Activated CD4-positive, alpha-beta T cell treated with anti-CD3 and anti-CD28 coated beads for 48 hours (primary cell): ENCODE data around the gene NEMP1.
A peak's percentile ranks its signal among the peaks of the same experiment; 100 is the strongest.
"Not testable (repeated sequence)": the region's sequence is repeated elsewhere in the genome, so short reads cannot be mapped to it uniquely, and the experiment has no call there.

ENCODE experiments used
- DNase-seq: peaks from one replicate; pipeline ENCODE4 v3.0.0-alpha.2; 2020

Gene NEMP1

DNA sequence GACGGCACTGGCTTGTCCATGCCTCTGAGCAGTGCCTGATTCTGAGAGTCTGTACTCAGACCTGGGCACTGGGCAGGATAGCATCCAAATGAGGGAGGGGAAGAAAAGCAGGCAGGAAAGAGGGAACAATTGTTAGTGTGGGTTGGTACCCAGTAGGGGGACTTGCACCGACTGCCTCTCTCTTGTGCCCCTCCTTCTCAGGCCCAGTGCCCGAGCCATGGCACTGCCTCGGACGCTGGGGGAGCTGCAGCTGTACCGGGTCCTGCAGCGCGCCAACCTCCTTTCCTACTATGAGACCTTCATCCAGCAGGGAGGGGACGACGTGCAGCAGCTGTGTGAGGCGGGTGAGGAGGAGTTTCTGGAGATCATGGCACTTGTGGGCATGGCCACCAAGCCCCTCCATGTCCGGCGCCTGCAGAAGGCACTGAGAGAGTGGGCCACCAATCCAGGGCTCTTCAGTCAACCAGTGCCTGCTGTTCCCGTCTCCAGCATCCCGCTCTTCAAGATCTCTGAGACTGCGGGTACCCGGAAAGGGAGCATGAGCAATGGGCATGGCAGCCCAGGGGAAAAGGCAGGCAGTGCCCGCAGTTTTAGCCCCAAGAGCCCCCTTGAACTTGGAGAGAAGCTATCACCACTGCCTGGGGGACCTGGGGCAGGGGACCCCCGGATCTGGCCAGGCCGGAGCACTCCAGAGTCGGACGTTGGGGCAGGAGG lies 12.5 kb upstream of the NEMP1 start:
- no peak for DNase-seq

- no peak for DNase-seq
Observed at GRCh38 chr12:57090490-57090889, 11.9 kb upstream of the NEMP1 start.

DNA sequence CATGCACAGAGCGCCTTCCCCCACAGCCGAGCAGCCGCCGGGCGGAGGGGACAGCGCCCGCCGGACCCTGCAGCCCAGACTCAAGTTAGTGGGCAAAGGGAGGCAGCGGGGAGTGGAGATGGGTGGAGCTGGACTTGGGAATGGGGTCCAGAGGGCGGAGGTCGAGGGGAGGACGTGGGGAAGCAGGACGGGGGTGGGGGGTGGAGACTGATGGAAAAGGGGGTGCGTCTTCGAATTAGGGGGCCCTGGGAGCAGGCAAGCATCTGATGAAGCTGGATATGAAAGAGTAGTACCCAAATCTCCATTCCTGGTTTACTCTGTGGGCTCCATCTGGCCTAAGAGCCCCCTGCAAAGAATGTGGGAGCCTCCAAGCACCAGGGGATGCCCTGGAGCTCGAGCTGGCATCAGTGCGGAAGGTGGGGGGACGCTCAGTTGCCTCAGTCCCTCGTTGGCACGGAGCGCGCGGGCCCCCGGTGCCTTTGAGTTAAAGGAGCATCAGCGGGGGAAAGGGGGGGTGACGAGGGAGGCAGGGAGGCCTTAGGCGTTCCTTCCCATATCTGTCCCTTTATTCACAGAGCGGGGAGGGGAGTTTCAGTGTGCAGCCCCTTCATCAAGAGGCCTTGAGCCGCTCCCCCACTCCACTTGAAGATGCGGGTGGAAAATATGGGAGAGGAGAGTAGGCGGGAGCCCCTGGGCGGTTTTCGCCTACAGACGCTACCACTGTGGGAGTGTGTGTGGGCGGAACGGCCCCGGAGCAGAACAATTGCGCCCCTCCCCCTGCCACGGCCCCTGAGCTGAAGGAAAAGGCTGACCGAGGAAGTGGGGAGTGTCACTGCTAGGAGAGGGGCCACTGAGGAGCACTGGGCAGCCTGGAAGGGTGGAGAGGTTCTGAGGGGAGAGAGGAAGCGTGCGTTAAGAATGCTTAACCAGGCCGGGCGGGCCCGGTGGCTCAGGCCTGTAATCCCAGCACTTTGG lies 11.0 kb upstream of the NEMP1 start:
- peak; percentile 68 for DNase-seq

- DNase-seq: peak; percentile 90
Observed at GRCh38 chr12:57088354-57089270, 10.0 kb upstream of the NEMP1 start, which contains the start of gene NAB2. NAB2 (plus strand) TSS chr12:57089114; CDS start chr12:57089272, 158 bp downstream.

DNA sequence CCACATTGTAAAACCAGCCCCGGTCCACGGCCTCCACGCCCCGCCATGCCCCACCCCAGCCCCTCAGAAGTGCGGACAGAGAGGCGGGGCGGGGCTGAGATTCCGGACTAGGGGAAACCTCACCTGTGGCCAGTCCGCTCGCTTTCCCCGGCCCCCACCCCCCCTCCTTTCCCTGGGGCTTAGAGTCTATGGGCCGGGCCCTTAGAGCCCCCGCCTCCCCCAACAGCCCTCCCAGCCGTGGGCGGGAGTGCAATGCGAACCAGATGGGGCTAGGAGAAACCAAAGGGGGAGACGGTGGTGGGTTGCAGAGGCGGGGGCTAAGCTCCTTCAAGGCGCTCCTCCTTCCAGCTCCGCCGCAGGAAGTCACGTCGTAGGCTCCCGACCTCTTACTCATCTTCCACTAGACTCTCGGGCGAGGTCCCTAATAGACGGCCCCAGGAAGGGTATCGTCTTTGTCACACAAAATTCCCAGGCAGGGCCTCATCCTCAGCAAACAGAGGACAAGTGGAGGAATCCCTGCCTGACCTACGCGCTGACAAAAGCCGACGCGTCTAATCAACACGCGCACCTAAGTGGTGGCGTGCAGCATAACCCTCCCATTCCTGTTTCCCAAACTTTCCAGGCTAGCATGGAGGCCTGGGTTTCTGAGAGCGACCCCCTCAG lies 9.2 kb upstream of the NEMP1 start:
- DNase-seq: peak; percentile 89

DNA sequence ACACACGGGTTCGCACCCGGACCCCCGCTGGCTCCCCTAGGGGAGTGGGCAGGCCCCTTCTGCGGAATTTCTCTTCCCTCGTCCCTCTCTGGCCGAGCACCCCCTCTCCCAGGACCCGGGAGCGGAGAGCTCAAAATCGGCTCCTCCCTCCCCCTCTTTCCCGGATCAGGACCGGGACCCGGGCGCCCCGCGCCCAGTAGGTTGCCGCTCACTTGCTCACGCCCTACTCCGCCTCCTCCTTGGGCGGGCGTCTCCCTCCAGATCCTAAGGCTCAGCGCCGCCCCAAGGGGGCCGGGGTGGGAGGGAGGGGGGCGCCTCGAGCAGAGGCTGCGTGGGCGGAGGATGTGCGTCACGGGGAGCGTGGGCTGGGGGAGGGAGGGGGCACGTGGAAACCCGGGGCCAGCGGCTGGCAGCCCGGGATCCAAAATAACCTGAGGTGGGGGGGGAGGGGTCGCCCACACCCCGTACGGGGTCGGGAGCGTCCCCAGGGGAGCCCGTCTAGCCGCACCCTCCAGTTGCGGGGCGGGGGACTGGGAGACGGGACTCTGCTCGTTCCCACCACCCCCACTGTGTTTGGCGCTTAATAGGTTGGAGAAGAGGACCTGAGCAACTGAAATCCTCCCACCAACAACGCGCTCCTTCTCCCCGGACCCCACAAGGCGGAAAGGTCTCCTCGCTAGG lies 8.6 kb upstream of the NEMP1 start:
- DNase-seq: peak; percentile 94

- DNase-seq: peak; percentile 58
Observed at GRCh38 chr12:57086493-57087009, 8.0 kb upstream of the NEMP1 start.

DNA sequence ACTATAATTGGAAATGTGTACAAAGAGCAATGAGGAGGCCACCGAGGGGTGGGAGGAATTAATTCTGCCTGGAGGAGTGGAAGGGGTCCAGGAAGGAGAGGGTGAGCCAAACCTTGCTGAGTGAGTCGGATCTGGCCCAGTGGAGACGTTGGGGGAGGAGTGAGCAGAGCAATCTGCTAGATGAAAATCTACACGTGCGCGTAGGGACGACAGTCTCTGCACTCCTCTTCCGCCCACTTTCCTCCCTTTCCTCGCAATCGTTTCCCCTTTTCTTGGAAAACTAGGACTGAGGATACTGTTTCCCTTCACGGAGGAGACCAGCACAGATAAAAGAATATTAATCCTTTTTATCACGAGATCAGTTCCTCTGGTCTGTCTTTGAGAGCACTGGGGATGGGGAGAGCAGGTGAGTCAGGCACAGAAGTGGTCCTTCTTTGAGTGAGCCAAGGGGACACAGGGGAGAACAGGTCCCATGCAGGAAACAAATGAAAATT lies 7.5 kb upstream of the NEMP1 start:
- DNase-seq: peak; percentile 66

DNA sequence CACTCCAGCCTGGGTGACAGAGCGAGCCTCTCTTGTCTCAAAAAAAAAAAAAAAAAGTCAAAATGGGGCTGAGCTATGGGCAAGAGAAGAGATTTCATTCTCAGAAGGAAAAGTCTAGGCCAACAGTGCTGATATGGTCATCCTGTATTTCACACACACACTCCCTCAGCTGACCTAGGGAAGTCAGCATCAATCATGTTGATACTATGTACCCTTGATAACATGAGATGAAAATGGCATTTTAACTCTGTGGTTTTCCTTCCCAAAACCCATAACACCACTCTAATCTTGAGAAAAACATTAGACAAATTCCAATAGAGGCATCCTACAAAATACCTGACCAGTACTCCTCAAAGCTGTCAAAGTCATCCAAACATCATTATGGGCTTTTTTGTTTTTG lies 2.3 kb upstream of the NEMP1 start:
- DNase-seq: no peak

GRCh38 chr12:57079821-57080220 lies 1.2 kb upstream of the NEMP1 start:
- no peak for DNase-seq

DNA sequence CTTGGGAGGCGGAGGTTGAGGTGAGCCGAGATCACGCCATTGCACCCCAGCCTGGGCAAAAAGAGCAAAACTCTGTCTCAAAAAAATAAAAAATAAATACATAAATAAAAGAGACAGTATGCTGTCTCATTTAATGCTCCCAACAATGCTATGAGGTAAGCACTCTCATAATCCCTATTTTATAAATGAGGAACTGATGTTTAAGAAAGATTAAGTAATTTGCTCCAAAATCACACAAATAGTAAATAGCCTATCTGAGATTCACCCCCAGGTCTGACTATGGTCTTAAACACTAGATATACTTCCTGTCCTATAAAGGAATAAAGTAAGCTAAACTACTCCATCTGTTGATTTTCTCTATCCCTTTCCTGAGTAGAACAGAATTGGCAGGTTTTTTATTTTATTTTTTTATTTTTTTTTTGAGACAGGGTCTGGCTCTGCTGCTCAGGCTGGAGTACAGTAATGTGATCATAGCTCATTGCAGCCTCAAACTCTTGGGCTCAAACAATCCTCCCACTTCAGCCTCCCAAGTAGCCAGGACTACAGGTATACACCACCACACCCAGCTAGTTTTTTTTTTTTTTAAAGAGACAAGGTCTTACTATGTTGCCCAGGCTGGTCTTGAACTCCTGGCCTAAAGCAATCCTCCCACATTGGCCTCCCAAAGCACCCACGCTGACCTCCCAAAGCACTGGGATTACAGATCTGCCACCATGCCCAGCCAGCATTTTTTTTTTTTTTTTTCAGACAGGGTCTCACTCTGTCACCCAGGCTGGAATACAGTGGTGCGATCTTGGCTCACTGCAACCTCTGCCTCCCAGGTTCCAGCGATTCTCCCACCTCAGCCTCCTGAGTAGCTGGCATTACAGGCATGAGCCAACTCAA lies 4.8 kb downstream of the NEMP1 start:
- DNase-seq: not testable (repeated sequence)

GRCh38 chr12:57072661-57073060 lies 5.9 kb downstream of the NEMP1 start:
- no peak for DNase-seq

DNA sequence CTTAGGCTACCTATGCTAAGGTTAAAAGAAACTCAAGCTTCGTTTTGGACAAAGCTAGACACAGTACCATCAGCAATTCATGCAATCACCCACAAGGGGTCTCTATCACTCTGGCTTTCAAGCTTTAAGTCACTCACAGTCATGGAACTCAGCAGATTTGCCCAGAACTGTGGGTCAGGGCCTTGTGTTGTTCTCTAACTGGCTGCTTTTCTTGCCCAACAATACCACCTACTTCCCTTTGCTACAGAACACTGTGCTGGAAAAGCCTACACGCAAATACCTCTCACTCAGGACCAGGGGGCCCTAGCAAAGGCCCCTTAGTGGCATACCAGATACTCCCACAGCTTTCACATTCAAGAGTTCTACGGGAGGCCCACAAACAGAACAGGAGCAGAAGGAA lies 9.1 kb downstream of the NEMP1 start:
- DNase-seq: peak; percentile 62

DNA sequence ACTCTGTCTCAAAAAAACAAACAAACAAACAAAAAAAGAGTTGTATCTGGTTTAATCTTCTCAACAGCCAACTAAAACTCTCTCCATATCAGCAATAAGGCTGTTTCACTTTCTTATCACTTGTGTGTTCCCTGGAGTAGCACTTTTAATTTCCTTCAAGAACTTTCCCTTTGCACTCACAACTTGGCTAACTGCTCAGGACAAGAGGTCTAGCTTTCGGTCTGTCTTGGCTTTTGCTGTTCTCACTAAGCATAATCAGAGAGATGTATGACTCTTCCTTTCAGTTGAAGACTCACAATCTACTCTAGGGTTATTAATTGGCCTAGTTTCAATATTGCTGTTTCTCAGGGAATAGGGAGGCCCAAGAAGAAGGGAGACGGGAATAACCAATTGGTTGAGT lies 12.3 kb downstream of the NEMP1 start:
- DNase-seq: no peak

DNA sequence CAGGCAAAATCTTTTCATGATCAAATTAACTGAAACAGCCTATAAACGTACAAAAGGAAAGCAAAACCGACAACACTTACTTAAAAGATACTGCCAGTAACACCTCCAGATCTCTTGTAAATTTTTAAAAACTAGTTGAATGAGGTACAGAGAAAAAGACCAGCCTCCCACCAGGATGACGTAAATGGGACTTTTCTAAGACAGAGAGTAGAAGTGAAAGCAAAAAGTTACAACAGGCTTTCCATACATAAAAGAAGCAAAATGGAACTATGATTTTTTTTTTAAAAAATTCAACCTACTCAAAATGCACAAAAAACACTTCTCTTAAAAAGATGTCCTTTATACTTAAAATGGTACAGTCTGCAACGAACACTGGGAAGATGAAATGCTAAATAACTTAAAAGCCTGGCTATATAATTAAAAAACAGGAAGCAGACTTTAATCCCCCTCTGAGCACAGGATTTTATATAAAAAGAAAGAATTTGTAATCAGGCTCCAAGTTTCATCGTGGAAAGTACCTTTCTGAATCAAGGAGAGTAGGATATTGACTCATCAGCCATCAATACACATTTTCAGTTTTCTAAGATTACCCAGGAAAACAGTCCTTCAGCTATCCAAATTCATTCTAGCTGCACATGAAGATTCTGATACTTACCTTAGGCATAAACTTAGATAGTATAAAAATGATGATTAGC lies 14.5 kb downstream of the NEMP1 start:
- DNase-seq: peak; percentile 65

- no peak for DNase-seq
Observed at GRCh38 chr12:57058454-57058853, 20.1 kb downstream of the NEMP1 start.

DNA sequence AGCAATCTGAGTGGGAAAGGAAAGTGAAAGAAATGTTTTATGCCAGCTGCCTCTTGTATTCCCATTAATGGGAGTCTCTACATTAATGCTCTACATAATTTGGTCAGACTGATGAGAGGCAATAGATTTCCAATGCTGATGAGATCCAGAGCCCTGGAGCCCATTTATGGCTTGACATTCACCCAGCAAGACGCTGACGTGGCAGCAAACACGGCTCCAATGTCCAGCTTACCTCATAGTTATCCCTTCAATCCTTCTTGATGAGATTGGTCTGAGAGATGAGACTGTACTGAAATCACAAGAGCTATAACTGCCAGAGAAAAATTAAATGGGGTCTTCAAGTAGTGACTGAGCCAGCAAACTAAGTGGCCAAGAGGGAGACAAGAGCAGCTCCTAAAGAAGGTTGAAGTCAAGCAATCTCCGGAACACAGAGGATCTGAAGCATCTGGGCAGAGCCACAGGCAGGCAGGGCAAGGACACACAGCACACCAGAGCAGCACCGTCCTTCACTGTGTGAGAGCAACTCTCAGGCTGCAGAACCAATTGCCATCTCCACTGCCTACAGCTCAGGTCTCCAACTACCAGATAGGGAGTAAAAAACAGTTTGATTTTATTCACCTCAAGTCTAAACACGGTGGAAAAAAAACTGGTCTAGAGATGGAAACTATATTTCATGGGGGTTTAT lies 21.4 kb downstream of the NEMP1 start:
- no peak for DNase-seq

DNA sequence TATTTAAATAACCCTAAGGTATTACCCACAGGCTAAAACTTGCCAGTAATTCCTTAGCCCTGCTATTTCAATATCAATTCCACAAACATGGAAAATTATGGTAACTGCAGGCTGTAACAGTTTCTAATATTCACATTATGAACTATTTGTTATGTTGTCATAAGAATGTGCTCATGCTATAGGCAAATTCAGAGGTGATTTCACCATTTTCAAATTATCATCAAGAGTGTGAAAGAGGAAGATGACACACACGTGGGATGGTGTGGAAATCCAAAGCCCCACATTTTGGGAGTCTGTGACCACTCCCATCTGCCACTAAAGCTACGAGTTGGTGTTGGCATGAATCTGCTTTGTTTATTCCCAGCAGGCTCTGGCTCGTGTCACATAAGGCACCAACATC lies 22.8 kb downstream of the NEMP1 start:
- DNase-seq: no peak

DNA sequence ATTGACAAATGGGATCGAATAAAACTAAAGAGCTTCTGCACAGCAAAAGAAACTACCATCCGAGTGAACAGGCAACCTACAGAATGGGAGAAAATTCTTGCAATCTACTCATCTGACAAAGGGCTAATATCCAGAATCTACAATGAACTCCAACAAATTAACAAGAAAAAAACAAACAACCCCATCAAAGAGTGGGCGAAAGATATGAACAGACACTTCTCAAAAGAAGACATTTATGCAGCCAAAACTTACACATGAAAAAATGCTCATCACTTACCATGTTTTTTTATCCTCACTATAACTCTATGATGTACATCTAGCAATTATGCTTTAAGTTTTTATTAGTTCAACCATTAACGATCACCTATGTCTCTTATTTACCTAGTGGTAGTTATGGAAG lies 24.7 kb downstream of the NEMP1 start:
- DNase-seq: not testable (repeated sequence)
